HG02870 (cell line): Measurements from ENCODE around the gene PRKCA.
"Not testable (repeated sequence)": the region's sequence is repeated elsewhere in the genome, so short reads cannot be mapped to it uniquely, and the experiment has no call there.

Source experiments
- ATAC-seq: cut with Tn5 transposase; IDR thresholded peaks from one replicate; pipeline ENCODE4 v1.9.1; 2021; ENCODE audit warnings: mild to moderate bottlenecking, moderate library complexity; ENCODE audit not compliant: unreplicated experiment

The PRKCA gene

GRCh38 chr17:66301864-66302741 lies at the start of gene PRKCA:
PRKCA (plus strand) TSS chr17:66302613.
- ATAC-seq: peak; percentile 50

- not testable (repeated sequence) for ATAC-seq
Measured at GRCh38 chr17:66253458-66253857, 49.0 kb upstream of the PRKCA start.

GRCh38 chr17:66255112-66255511 lies 47.3 kb upstream of the PRKCA start:
- no peak for ATAC-seq

GRCh38 chr17:66255527-66255971 lies 46.9 kb upstream of the PRKCA start:
- no peak for ATAC-seq

GRCh38 chr17:66260275-66260674 lies 42.1 kb upstream of the PRKCA start:
- no peak for ATAC-seq

DNA sequence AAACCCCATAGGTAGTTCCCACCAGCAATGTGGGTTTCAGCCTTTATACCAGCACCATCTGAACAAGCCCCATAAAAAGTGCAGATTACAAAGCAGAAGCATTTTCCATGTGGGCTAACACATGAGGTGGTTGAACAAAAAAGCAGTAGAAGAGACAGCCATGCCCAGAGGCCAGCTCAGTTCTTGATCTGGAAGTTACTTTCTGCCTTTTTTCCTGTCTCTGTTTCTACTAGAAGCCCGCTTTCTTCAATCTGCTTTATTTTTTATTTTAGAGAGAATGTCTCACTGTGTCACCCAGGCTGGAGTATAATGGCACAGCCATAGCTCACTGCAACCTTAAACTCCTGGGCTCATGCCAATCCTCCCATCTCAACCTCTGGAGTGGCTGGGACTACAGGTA lies 41.7 kb upstream of the PRKCA start:
- ATAC-seq: no peak

- no peak for ATAC-seq
Measured at GRCh38 chr17:66262767-66263166, 39.6 kb upstream of the PRKCA start.

DNA sequence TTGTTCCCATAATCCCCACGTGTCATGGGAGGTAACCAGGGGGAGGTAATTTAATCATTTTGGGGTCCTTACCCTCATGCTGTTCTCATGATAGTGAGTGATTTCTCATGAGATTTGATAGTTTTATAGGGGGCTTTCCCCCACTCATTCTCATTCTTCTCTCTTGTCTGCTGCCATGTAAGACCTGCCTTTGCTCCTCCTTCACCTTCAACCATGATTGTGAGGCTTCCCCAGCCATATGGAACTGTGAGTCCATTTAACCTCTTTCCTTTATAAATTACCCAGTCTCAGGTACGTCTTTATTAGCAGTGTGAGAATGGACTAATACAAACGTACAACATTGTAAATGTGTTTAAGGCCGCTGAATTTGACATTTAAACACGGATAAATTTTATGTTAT lies 37.7 kb upstream of the PRKCA start:
- ATAC-seq: no peak

- no peak for ATAC-seq
Measured at GRCh38 chr17:66268247-66268927, 34.0 kb upstream of the PRKCA start.

- no peak for ATAC-seq
Measured at GRCh38 chr17:66270106-66270505, 32.3 kb upstream of the PRKCA start.

DNA sequence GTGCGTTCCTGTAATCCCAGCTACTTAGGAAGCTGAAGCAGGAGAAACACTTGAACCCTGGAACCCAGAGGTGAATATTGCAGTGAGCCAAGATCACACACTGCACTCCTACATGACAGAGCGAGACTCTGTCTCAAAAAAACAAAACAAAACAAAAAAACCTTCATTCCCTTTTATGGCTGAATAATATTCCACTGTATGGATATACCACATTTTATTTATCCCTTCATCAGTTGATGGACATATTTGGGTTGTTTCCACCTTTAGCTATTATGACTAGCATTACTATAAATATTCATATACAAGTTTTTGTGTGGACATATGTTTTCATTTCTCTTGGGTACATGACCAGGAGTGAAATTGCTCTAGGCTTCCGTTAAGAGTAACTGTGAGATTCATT lies 30.9 kb upstream of the PRKCA start:
- ATAC-seq: no peak

DNA sequence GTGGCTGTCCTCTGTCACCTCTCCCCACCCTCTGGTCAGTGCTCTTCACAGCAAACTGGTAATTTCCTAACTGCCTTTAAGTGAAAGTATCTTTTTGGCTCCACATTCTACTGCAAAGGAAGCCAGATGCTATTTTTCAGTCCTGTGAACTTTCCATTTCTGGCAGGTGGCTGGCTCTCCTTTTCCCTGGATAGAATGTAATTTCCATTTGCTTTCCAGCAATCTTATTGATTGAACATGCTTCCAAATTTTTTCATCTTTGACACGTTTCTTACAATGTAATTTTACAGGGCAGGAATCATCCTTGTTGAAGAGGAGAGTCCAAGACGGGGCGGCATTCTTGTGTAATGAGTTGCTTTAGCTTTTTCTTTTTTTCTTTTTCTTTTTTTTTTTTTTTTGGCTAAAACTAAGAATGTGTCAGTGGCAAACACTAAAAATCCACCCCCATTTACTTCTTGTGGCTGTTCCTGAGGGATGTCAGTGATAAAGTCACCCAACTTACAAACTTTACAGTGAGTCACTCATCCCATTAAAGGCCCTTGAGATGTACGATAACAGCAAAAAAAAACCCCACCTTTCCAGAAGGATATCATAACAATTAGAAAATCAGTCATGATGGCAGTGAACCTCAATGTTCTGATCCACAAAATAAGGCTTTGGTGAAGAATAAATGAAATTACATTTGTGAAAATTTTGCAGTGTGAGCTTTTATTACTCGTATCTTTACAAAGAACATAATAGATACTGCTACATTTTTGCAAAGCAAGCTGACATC lies 29.4 kb upstream of the PRKCA start:
- ATAC-seq: no peak

DNA sequence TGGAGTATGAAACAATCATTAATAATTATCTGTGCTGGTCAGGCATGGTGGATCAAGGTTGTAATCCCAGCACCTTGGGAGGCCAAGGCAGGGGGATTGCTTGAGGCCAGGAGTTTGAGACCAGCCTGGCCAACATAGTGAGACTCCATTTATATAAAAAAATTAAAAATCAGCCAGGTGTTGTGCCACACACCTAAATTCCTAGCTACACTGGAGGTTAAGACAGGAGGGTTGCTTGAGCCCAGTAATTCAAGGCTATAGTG lies 28.9 kb upstream of the PRKCA start:
- ATAC-seq: no peak

- no peak for ATAC-seq
Measured at GRCh38 chr17:66275651-66276050, 26.8 kb upstream of the PRKCA start.

DNA sequence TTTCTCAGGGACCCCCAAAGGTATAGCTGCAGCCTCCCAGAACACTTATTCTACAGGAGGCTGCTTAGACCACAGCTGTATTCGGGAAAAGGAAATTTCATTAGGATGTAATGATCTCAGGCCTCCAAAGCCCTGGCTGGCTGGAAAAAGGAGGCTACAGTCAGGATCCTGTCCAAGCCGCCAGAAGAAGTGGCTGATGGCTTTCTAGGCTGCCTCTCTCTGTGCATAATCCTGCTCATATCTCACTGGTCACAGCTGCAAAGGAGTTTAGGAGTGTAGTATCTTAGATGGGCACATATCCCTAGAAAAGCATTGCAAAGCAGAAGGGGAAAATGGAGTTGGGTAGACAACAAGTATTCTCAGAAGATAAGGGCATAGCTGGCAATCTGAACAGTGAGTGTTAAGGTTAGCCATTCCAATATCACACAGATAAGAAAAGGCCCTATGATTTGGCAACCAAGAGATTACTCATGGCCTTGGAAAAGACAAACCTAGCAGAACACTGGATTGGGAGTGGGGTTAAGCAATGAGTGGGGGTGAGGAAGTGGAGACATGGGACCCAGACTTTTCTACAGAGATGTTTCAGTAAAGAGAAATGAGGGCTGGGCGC lies 26.0 kb upstream of the PRKCA start:
- no peak for ATAC-seq

- ATAC-seq: no peak
Measured at GRCh38 chr17:66277191-66277590, 25.2 kb upstream of the PRKCA start.

DNA sequence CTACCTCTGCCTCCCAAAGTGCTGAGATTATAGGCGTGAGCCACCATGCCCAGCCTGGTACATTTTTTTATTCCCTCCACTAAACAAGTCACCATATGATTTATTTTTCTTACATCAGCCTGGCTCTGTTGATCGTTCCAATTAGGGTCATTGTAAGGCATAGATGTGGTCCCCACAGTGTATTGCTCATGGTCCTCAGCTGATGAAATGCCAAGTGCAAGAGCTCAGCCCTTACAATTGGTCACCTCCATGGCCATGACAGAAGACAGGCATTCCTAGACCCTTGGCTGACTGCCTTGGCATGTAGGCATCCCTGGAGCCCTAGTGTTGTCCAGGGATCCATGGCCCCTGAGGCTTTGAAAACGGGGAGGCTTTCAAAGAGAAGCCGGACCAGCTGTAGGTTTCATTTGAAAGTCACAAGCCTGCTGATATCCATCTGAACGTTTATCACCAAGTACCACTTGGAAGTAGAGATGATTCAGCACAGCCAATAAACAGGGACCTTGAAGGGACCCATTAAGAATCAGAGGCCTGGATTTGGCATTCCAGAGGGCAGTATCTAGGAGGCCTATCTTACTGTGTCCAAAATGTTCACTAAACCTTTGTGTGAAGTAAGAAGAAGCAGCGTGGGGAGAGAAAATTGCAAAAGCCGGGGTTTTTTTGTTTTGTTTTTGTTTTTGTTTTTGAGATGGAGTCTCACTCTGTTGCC lies 20.6 kb upstream of the PRKCA start:
- ATAC-seq: no peak

GRCh38 chr17:66283296-66283934 lies 19.0 kb upstream of the PRKCA start:
- no peak for ATAC-seq

DNA sequence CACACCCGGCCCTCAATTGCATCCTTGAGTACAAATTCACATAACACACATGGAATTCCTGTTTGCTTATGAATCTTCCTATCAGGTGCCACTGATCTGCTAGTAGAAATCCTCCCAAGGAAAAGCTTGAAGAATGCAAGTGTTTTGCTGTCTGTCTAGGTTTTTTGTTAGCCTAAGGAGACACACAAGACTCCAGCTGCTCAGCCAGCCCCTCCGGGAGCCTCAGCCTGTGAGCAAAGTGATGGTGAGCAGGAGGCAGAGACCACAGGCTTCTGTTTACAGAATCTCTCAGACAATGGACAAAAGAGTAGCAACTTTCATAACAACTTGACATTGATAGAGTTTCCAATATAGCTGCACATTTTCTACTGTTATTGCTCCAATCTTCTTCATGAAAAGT lies 18.4 kb upstream of the PRKCA start:
- no peak for ATAC-seq

DNA sequence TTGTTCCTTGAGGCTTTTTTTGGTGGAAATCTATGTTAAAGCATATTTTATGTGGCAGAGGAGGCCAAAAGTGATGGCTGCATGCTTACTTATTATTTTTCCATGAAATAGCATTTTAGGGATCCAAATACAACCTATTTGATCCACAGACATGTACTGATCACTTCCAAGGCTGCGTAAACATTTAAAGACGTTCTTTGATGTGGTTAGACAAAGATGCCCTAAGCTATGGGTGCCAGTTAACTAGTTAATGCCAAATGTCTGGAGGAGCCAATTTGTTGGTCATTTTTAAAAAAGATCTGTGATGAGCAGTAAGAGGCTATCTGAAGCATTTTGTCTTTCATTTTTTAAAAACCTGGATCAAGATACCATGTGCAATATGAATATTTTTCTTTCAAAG lies 17.3 kb upstream of the PRKCA start:
- no peak for ATAC-seq
